ENCODE measurements around the gene GPC6.

Gene GPC6

GRCh38 chr13:94232161-94232950 lies 1005.7 kb downstream of the GPC6 start:
- DNase-seq, result no peak

DNA sequence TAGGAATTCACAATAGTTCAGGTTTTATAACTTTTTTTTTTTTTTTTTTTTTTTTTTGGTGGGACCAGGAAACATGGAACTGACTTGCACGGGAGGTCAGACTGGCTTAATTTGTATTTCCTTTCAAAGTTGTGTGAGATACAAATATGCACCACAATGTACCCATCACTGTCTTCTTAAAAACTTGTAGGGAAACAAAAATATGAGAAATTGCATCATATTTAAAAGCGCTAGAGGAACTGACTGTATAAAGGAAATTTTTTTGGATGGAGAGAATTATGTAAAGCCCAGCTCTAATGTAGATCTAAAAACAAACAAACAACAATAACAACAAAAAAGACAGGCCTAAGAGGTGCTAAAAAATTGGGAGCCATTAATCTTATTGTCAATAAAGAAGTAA lies 1006.3 kb downstream of the GPC6 start:
- DNase-seq, result no peak

- DNase-seq, result peak; percentile 97
These were observed 1006.8 kb downstream of the GPC6 start for GRCh38 chr13:94233401-94233800.

DNA sequence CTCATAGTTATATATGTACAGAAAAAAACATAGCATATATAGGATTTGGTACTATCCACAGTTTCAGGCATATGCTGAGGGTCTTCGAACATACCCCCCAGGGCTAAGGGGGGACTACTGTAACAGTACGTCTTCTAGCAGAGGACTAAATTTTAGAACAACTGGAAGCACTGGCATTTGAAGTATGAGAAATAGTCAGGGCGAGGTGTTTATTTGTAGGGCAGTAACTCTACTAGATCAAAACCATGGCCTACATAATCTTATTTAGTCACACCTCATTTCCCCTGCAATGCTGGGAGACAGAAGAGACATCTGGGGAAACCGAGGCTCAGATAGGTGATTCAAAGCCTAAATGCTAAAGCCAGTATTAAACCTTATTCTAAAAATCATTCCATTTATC lies 1007.2 kb downstream of the GPC6 start:
- no peak for DNase-seq

- DNase-seq, result no peak
These were observed 1008.1 kb downstream of the GPC6 start for GRCh38 chr13:94234738-94235137.

DNA sequence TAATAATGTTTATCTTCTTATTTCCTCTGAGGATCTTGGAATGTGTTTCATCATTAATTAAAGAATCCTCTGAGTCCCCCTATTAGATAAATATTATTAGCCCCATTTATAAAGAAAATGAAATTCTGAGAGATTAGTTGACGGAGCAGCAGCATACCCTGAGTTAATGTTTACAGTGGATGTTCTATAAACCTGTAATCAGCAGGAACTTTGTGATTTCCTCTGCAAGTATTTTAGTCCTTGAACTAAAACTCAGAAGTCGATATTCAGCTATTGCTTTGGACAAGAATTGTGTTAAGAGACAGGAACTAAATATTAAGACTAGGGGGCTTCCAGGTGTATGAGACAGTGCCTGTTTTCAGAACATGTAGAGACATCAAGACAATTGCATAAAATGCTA lies 1009.5 kb downstream of the GPC6 start:
- DNase-seq, result no peak

- DNase-seq, result no peak
These were observed 1010.3 kb downstream of the GPC6 start for GRCh38 chr13:94236872-94237271.

DNA sequence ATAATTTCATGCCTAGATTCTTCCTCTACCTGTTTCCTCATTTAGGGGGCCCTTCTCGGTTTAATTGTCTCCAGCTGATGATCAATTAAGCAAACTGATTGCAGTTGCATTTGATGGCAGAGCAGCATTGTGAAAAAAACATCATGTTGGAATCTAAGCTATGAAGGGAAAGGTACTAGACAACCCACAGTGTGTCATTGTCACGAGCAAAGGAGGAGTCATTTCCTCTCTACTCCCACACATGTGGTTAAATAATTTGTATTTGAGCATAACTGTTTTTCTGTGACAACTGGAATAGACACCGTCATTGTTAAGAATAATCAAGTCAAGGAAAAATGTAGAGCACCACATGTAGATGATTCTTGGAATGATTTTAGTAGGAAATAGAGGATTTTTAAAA lies 1012.5 kb downstream of the GPC6 start:
- DNase-seq, result peak; percentile 72

GRCh38 chr13:94242554-94242953 lies 1015.9 kb downstream of the GPC6 start:
- no peak for DNase-seq

DNA sequence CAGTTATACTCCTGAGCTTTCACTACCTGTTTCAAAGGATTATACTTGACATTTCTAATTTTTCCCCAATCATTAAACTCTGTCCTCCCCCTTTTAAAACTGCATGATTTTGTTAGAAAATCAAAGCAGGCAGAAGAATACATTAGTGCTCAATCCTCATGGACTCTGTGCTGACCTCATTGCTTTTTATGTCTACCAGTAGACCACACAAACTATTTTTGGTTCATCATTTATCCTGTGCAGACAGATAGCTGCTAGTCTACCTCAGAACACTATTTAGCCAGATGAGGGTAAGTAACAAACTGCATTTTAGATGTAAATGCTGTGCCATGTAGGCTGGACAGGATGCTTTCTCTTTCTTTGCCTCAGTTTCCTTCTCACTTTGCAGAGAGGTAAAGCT lies 1016.9 kb downstream of the GPC6 start:
- DNase-seq, result no peak

DNA sequence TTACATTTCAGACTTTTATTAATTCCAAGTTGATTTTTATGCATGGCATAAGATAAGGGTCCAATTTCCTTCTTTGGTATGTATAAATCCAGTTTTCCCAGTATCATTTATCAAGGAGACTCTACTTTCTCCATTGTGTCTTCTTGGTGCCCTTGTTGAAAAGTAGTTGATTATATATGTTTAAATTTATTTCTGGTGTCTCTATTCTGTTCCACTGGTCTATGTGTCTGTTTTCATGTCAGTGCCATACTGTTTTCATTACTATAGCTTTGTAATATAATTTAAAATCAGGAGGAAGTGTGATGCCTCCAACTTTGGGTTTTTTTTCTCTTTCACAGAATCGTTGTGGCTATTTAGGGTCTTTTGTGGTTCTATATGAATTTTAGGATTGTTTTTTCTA lies 1019.9 kb downstream of the GPC6 start:
- no peak for DNase-seq

GRCh38 chr13:94247890-94248289 lies 1021.3 kb downstream of the GPC6 start:
- no peak for DNase-seq

- DNase-seq, result peak; percentile 36
These were observed 1022.0 kb downstream of the GPC6 start for GRCh38 chr13:94248454-94249228.

DNA sequence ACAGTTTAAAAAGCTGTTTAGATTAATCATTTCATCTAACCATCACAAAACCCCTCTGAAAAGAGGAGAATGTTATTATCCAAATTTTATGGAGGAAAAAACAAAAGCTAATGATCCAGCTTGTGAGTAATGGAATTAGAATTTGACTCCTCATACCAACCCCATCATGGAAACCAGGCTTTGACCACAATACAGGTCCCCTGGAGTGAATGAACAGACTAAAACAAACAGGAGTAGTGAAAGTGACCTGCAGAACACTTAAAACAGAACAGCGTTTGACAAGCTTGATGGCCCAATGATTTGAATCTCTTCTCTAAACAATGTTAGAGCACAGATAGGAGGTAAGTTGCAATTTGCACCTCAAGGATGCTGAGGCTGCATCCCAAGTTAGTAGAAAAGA lies 1022.9 kb downstream of the GPC6 start:
- peak; percentile 94 for DNase-seq

GRCh38 chr13:94251831-94252608 lies 1025.4 kb downstream of the GPC6 start:
- DNase-seq, result peak; percentile 70

DNA sequence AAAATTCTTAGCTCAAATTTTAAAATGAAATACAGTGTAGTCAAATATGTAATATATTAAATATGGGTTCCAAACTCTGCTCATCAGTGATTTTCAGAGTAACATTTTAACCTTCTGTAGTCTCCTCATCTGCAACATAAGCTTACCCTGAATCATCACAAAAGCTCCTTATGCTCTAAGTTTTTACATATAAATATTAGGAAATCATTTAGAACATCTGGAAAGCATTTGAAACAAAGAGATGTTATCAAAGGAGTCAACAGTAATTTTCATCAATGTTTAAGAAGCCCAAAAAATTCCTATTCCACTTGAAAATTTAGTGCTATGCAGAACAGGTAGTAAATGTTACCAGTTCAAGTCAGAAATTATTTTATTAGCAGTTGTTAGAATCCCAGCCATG lies 1028.1 kb downstream of the GPC6 start:
- no peak for DNase-seq

GRCh38 chr13:94256721-94257120 lies 1030.1 kb downstream of the GPC6 start:
- DNase-seq, result no peak

DNA sequence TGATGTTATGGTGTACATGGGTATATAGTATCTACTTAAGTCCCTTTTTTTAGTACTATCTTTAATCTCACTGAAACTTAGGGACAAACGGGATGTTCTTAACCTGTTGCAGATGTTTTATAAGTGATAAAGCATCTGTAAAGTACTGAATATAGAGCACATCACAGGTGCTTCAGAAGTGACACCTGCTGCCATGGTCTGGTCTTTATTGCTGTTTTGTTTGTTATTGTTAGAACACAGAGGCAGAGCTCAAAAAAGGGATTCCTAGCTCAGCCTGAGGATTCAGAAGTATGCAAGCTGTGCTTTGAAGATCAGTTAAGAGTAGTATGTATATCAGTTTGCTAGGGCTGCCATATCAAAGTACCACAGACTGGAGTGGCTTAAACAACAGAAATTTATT lies 1033.4 kb downstream of the GPC6 start:
- no peak for DNase-seq

DNA sequence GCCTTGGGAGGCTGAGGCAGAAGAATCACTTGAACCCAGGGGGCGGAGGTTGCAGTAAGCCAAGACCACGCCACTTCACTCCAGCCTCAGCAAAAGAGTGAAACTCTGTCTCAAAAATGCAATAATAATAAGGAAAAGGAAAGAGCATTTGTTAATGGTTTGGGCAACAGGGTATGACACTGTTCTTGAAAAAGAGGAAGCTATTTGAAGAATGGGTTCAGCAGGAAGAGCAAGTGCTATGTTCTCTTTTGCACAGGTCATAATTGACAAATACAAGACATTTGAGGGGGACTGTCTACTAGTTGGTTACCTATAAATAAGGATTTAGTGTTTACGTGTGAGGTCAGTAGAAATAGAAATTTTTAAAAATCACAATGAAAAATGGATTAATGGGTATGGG lies 1034.6 kb downstream of the GPC6 start:
- no peak for DNase-seq

- DNase-seq, result no peak
These were observed 1036.4 kb downstream of the GPC6 start for GRCh38 chr13:94263038-94263437.

GRCh38 chr13:94267581-94268366 lies 1041.2 kb downstream of the GPC6 start:
- DNase-seq, result no peak

DNA sequence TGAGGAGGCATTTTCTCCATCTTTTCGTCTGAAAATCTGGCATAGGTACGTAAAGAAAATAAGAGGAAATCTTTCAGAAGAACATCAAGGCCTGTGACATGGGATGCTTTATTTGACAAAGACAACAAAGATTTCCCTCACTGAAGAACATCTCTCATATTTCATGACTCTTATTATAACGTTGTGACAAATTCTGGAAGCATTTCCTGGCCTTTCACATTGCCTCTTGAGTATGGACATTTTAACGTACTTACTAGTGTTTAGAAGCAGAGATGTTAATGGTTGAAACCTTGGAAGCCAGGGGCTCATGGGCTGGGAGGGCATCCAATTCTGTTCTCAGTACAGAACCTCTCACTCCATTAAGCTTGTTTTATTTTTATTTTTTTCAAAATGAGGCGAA lies 1042.1 kb downstream of the GPC6 start:
- DNase-seq, result peak; percentile 73

- DNase-seq, result no peak
These were observed 1043.0 kb downstream of the GPC6 start for GRCh38 chr13:94269557-94269956.

Data from fibroblast of skin of back (primary cell).